Panc1 (cell line): Measurements from ENCODE around the gene FAM227A.

Experiments
- CTCF ChIP-seq: fragments of 450-650 bp; IDR thresholded peaks from 2 replicates; pipeline ENCODE4 v1.5.1; 2017; ENCODE audit warnings: mild to moderate bottlenecking
- POLR2AphosphoS5 ChIP-seq: IDR thresholded peaks from 2 replicates; pipeline ENCODE4 v1.6.1; 2012; ENCODE audit warnings: mild to moderate bottlenecking, low read depth, low read length, moderate library complexity
- REST ChIP-seq, 2 experiments: IDR thresholded peaks; 2 replicates each; pipeline ENCODE4 v1.6.1; 2011 to 2012; ENCODE audit warnings: low read depth in 2 of 2, control low read depth in 1 of 2, low read length in 1 of 2, mild to moderate bottlenecking in 1 of 2, moderate library complexity in 1 of 2; ENCODE audit not compliant: insufficient read depth in 1 of 2
- SIN3A ChIP-seq: IDR thresholded peaks from 2 replicates; pipeline ENCODE4 v1.6.1; 2012; ENCODE audit warnings: low read depth, mild to moderate bottlenecking, low read length, moderate library complexity, borderline replicate concordance; ENCODE audit not compliant: insufficient read depth
- TCF7L2 ChIP-seq: IDR thresholded peaks from 2 replicates; pipeline ENCODE4 v1.6.1; 2011; ENCODE audit warnings: mild to moderate bottlenecking, low read depth, low read length, inconsistent platforms

GRCh38 chr22:38652859-38653258, 3.3 kb downstream of the FAM227A start:
- TF ChIP-seq TCF7L2 = no peak
- no peak for TF ChIP-seq CTCF
- no peak for TF ChIP-seq SIN3A
- no peak for TF ChIP-seq POLR2AphosphoS5
- TF ChIP-seq REST (IDR thresholded peaks at IDR 0.05; ENCODE audit: insufficient read depth in 1 of 2, low read depth in 2 of 2, low read length in 1 of 2) = no peak
